Body of pancreas (tissue), 4 donors: ENCODE data around the gene CCDC28B. TPM values are rescaled to one million over a fixed set of nuclear protein-coding genes. Genes with fewer than 3 reads are reported as not detected.

Experiments
- ATAC-seq: fragments of 150-250 bp; one replicate; pipeline ENCODE4 v1.9.1; 2016
- DNase-seq, 4 donors: peaks; one replicate each; pipeline ENCODE4 v3.0.0-alpha.2; 2019
- H3K27ac ChIP-seq, 4 donors: fragments of 200-600 bp; sonication (generic); 1 replicate in 3 of 4; 2 replicates in 1 of 4; pipeline versions ENCODE4 v1.5.1 to v1.6.1; 2016 to 2019; ENCODE audit warnings: mild to moderate bottlenecking in 1 of 4, mixed read lengths in 1 of 4, moderate library complexity in 1 of 4
- H3K27me3 ChIP-seq, 2 donors: fragments of 200-600 bp; sonication (generic); one replicate each; pipeline ENCODE4 v1.6.0; 2016; ENCODE audit warnings: mild to moderate bottlenecking in 1 of 2
- H3K36me3 ChIP-seq, 2 donors: fragments of 200-600 bp; sonication (generic); replicated peaks in 1 of 2; 2 replicates each; pipeline ENCODE4 v1.5.1; 2016; ENCODE audit warnings: low read depth in 2 of 2; ENCODE audit not compliant: insufficient read depth in 1 of 2
- H3K4me1 ChIP-seq: fragments of 200-600 bp; sonication (generic); one replicate; pipeline ENCODE4 v1.6.0; 2016
- H3K4me3 ChIP-seq, 2 donors: fragments of 200-600 bp; sonication (generic); 1 replicate in 1 of 2; 2 replicates in 1 of 2; pipeline ENCODE4 v1.5.1; 2016 to 2019
- H3K9me3 ChIP-seq, 3 donors: fragments of 200-600 bp; sonication (generic); 1 replicate in 2 of 3; 2 replicates in 1 of 3; pipeline ENCODE4 v1.5.1; 2016
- POLR2A ChIP-seq, 3 donors: fragments of 450-650 bp; IDR thresholded peaks; one replicate each; pipeline ENCODE4 v1.6.1; 2016; ENCODE audit warnings: antibody characterized with exemption in 3 of 3, mild to moderate bottlenecking in 2 of 3
- WGBS, 2 donors: methylation state at CpG; one replicate each; pipeline ENCODE4 v1.1.5; 2017; 5-methylcytosine and 5-hydroxymethylcytosine counted together
- intact Hi-C: fragments of 100-400 bp; cut with DNase I; formaldehyde crosslinking; loops from one replicate; pipeline ENCODE4 v1.15.1; 2023
- total RNA-seq, 2 donors: library from RNA; depleted of rRNA; stranded (reverse); fragments of >200 nt; gene quantifications; one replicate each; pipeline ENCODE4 v1.1.0, GENCODE V29; 2016
- TF ChIP-seq, protein P1 (sequence below), 7 experiments: fragments of 450-650 bp in 4 of 7; fragments of 200-600 bp in 3 of 7; sonication (generic) in 3 of 7; IDR thresholded peaks; one replicate each; pipeline ENCODE4 v1.5.1; 2016 to 2019; ENCODE audit warnings: antibody characterized with exemption in 7 of 7

The CCDC28B gene
- total RNA-seq, 2 donors from 2014 or later = 2.9 to 3.6 TPM

DNA sequence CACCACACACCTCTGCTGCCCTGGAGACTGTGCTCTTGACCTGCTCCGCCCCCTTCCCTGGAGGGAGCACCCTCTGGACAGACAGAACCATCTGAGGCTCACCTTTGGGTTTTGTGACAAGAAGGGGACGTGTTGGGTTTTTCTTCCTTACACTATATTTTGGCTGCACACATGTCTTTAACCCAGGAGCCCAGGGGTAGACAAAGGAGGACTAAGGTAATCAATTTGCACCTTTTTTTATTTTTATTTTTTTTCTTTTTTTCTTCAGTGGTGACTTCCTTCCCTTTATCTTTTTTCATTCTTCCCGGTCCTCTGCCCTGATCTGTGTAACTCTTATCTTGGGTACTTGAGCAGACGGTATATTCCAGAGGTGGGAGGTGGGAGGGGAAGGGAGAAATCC lies 29.4 kb upstream of the CCDC28B start:
- peaks cover 9 to 31% of the 10 kb centered on the region in 2 donors for H3K36me3 ChIP-seq
- H3K9me3 ChIP-seq = no peaks in the 10 kb centered on the region
- ATAC-seq (no peak), DNase-seq (no peak)
- H3K27ac ChIP-seq = no peak overlapping the region
- TF ChIP-seq POLR2A (IDR thresholded peaks at IDR 0.05) = no peak
- TF ChIP-seq, protein P1, sequence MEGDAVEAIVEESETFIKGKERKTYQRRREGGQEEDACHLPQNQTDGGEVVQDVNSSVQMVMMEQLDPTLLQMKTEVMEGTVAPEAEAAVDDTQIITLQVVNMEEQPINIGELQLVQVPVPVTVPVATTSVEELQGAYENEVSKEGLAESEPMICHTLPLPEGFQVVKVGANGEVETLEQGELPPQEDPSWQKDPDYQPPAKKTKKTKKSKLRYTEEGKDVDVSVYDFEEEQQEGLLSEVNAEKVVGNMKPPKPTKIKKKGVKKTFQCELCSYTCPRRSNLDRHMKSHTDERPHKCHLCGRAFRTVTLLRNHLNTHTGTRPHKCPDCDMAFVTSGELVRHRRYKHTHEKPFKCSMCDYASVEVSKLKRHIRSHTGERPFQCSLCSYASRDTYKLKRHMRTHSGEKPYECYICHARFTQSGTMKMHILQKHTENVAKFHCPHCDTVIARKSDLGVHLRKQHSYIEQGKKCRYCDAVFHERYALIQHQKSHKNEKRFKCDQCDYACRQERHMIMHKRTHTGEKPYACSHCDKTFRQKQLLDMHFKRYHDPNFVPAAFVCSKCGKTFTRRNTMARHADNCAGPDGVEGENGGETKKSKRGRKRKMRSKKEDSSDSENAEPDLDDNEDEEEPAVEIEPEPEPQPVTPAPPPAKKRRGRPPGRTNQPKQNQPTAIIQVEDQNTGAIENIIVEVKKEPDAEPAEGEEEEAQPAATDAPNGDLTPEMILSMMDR (IDR thresholded peaks at IDR 0.05) = no peak
- intact Hi-C loops = no loop called here
- H3K4me1 ChIP-seq = no peaks in the 10 kb centered on the region
- 62 to 78% methylated on average over 3 to 4 of the region's 4 CpGs for WGBS, 2 donors
- H3K4me3 ChIP-seq = no peak overlapping the region
- no peaks in the 10 kb centered on the region for H3K27me3 ChIP-seq

DNA sequence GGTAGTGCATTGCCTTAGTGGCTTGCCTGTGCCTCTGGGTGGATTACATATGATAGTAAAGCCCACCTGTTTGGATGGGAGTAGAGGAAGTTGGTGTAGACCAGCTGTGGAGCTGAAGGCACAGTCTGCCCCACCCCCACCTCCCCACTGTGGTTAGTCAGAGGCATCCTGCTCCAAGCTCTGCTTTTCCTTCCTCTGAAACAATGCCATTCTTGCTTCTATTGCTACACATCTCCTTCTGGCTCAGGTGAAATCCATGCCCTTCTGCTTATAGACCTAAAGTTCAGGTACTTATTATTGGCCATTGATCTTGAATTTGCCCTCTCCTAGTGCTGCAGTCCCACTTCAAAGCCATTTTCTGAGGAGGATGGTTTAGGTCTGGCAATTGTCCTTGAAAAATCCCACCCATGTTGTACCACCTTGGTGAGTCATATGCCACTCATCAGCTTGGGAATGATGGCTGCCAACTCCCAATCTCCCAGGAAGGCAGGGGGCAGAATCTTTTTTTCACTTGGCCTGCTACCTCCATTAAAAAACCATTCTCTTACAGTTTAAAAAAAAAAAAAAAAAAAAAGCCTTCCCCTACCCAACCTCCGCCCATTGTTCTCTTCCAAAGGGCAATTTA lies 27.7 kb upstream of the CCDC28B start:
- Histone ChIP-seq H3K4me3 (no peak overlapping the region), H3K9me3 (no peaks in the 10 kb centered on the region), H3K4me1 (no peaks in the 10 kb centered on the region), H3K36me3 (peaks cover 8 to 25% of the 10 kb centered on the region in 2 donors), H3K27me3 (no peaks in the 10 kb centered on the region), H3K27ac (no peak overlapping the region)
- ATAC-seq (no peak), DNase-seq (no peak)
- TF ChIP-seq, protein P1 (IDR thresholded peaks at IDR 0.05) = no peak
- TF ChIP-seq POLR2A (IDR thresholded peaks at IDR 0.05) = no peak
- 94 to 100% methylated on average over 1 of the region's 1 CpG for WGBS, 2 donors
- intact Hi-C loops = no loop called here

DNA sequence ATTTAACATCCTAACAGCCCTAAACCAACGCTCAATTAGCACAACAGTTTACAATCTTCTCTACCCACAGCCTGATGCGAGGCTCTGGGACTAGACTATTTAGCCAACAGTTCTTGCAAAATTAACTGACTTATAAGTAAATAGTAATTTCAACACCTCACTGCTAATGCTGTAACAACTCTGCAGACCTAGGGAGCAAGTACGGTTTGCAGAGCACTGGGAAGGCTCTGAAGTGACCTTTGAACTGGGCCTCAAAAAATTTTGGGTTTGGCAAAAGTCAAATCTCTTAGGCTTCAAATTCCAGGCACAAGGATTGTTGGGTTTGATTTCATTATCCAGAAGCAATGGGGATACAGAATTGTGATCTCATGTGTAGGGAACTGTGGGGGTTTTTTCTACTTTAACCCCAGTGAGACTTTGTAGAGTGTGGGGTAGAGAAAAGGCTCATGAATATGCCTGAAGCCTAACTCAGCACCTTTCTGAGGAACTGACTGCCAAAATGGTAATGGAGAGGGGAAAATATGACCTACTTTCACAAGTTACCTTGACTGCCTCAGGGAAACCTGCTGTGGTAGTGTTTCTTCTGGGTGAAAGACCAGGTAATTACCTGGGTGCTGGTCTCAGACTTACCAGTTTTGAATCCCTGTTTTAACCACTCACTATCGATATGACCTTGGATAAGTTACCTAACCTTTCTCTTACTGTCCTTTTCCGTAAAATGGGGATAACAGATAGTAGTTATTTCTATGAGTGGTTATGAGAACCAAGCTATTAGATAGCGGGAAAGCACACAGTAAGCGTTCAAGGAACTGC lies 21.8 kb upstream of the CCDC28B start:
- no peak overlapping the region for H3K4me3 ChIP-seq
- no peaks in the 10 kb centered on the region for H3K9me3 ChIP-seq
- DNase-seq (no peak), ATAC-seq (no peak)
- WGBS, 2 donors = 77 to 86% methylated on average over 7 of the region's 7 CpGs
- TF ChIP-seq, protein P1 (IDR thresholded peaks at IDR 0.05) = no peak
- no peak for TF ChIP-seq POLR2A (IDR thresholded peaks at IDR 0.05)
- intact Hi-C loops = no loop called here
- H3K4me1 ChIP-seq = peaks cover 41% of the 10 kb centered on the region
- peak overlapping the region; percentile 71 to 93 (median 92) for H3K27ac ChIP-seq
- no peaks in the 10 kb centered on the region for H3K27me3 ChIP-seq
- H3K36me3 ChIP-seq = peaks cover 0 to 4% of the 10 kb centered on the region in 2 donors

DNA sequence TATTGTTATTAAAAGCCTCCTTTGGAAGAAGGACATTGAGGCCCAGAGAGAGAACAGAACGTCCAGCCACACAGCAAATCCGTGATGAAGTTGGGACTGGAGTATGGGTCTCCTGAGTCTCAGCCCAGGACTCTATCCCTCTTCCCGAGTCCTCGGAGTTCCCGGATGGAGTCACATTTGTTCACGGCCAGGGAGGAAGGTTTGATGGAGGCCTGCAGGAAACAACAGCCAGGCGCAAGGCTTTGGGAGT lies 21.3 kb upstream of the CCDC28B start:
- H3K36me3 ChIP-seq = peaks cover 0 to 4% of the 10 kb centered on the region in 2 donors
- peak overlapping the region; percentile 30 to 66 for H3K4me3 ChIP-seq
- DNase-seq = no peak
- H3K4me1 ChIP-seq = peaks cover 45% of the 10 kb centered on the region
- intact Hi-C loops = no loop called here
- TF ChIP-seq, protein P1 (IDR thresholded peaks at IDR 0.05) = no peak
- TF ChIP-seq POLR2A (IDR thresholded peaks at IDR 0.05) = no peak
- 11 to 15% methylated on average over 7 of the region's 7 CpGs for WGBS, 2 donors
- no peaks in the 10 kb centered on the region for H3K9me3 ChIP-seq
- H3K27ac ChIP-seq = peak overlapping the region; percentile 71 to 93 (median 92)
- ATAC-seq = peak; percentile 22
- no peaks in the 10 kb centered on the region for H3K27me3 ChIP-seq
